Ishikawa (cell line): ENCODE data around the gene NRG2.

Experiments used
- CEBPB ChIP-seq: IDR thresholded peaks from 2 replicates; pipeline ENCODE4 v1.6.1; 2012
- EP300 ChIP-seq: IDR thresholded peaks from 2 replicates; pipeline ENCODE4 v1.6.1; 2012; ENCODE audit warnings: borderline replicate concordance
- MAX ChIP-seq: IDR thresholded peaks from 2 replicates; pipeline ENCODE4 v1.6.1; 2012
- REST ChIP-seq: IDR thresholded peaks from 2 replicates; pipeline ENCODE4 v1.6.1; 2012; ENCODE audit warnings: low read depth, mild to moderate bottlenecking
- YY1 ChIP-seq: IDR thresholded peaks from 2 replicates; pipeline ENCODE4 v1.6.1; 2012; ENCODE audit warnings: low read depth
- ZBTB7A ChIP-seq: IDR thresholded peaks from 2 replicates; pipeline ENCODE4 v1.6.1; 2012; ENCODE audit warnings: low read depth

- no peak for TF ChIP-seq REST
- no peak for TF ChIP-seq MAX
- TF ChIP-seq CEBPB: no peak
- TF ChIP-seq YY1: no peak
- TF ChIP-seq EP300: no peak
- TF ChIP-seq ZBTB7A: no peak
These were observed 200.8 kb downstream of the NRG2 start for GRCh38 chr5:139842321-139842720.
